Breast epithelium (tissue), 3 donors: Measurements from ENCODE around the gene NEK11.

Experiments used
- CTCF ChIP-seq, 3 donors: fragments of 450-650 bp; IDR thresholded peaks; one replicate each; pipeline ENCODE4 v1.5.1; 2016 to 2017; ENCODE audit warnings: antibody characterized with exemption in 3 of 3, mild to moderate bottlenecking in 3 of 3, moderate library complexity in 3 of 3
- POLR2A ChIP-seq: fragments of 450-650 bp; IDR thresholded peaks from one replicate; pipeline ENCODE4 v1.6.1; 2016; ENCODE audit warnings: antibody characterized with exemption, mild to moderate bottlenecking, moderate library complexity

DNA sequence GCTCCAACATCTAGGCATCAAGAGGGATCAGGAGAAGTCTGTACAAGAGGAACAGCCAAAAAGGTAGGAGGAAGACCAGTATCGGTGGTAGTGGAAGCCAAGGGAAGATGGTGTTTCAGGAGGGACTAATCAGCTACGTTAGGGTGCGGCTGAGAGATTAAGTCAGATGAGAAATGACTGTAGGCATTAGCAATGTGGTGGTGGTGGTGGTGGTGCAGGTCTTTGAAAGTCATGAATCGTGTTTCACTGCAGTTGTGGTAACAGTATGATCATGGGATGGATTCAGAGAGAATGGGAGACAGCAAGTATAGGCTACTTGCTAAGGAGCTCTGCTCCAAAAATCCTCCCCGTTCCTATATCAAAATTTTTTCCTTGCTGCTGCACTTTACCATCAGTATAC is 35.6 kb upstream of the NEK11 start:
- no peak for TF ChIP-seq CTCF (IDR thresholded peaks at IDR 0.05)
- no peak for TF ChIP-seq POLR2A
